ENCODE data around the gene PRIMPOL.
A peak's percentile ranks its signal among the peaks of the same experiment; 100 is the strongest.
"Not testable (repeated sequence)": the region's sequence is repeated elsewhere in the genome, so short reads cannot be mapped to it uniquely, and the experiment has no call there.

PRIMPOL gene

DNA sequence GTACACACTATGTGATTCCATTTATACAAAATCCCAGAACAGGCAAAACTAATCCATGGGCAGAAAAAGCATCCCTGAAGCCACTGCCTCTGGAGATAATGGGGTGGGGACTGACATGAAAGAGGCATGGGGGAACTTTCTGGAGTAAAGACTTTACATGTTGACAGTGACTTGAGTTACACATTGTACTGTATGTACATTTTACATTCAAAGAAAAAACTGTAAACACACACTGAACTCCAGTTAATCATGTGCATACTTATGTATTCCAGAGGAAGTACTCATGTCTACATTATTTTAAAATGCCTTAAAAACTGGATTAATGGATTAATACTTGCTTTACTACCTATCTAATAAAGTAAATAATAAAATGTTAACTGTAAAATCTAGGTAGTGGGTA is 62.8 kb downstream of the PRIMPOL start:
- no peak for DNase-seq (ENCODE audit: low read depth in 2 of 2)

- no peak for DNase-seq (ENCODE audit: low read depth in 2 of 2)
Observed at GRCh38 chr4:184713887-184714286, 64.3 kb downstream of the PRIMPOL start.

DNA sequence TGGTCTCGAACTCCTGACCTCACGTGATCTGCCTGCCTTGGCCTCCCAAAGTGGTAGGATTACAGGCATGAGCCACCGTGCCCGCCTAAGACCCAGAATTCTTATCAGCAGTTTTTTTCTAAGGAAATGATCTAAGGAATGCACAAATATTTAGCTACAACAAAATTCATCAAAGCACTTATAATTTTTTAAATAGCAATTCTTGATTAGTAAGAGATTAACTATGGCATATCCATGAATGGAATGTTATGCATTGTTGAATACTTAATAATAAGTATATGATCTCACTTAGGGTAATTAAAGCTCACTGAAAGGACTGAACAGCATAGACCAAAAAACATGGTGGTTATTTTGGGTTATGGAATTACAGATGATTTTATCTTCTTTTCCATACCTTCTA is 66.0 kb downstream of the PRIMPOL start:
- DNase-seq (ENCODE audit: low read depth in 2 of 2) = no peak

GRCh38 chr4:184719407-184719806 is 69.9 kb downstream of the PRIMPOL start:
- no peak for DNase-seq (ENCODE audit: low read depth in 2 of 2)

DNA sequence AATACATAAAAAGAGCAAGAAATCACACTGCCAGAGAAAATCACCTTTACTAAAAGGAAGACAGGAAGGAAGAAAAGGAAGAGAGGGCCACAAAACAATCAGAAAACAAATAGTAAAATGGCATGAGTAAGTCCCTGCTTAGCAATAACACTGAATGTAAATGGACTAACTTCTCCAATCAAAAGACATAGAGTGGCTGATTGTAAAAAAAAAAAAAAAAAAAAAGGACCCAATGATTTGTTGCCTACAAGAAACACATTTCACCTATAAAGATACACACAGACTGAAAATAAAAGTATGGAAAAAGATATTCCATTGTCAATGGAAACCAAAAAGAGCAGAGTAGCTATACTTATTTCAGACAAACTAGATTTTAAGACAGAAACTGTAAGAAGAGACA is 71.7 kb downstream of the PRIMPOL start:
- no peak for DNase-seq (ENCODE audit: low read depth in 2 of 2)

- no peak for DNase-seq (ENCODE audit: low read depth in 2 of 2)
Observed at GRCh38 chr4:184722798-184723197, 73.3 kb downstream of the PRIMPOL start.

- DNase-seq (ENCODE audit: low read depth in 2 of 2) = no peak
Observed at GRCh38 chr4:184727430-184727829, 77.9 kb downstream of the PRIMPOL start.

DNA sequence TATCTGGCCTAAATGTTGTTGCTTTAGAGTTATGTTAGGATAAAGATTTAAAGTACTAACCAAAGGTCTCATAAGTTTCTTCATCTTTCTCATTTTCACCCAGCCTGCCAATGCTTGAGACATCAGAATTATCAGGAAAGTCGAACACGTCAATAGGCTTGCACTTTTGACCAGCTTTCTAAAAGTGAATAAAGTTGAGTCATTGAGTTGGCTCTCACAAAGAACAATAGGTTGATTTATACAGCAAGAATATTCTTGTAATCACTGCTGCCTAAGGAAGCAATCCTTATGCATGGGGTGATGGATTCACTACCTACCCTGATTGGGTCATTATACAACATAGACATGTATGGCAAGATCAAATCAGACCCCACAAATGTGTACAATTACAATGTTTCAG is 79.3 kb downstream of the PRIMPOL start:
- no peak for DNase-seq (ENCODE audit: low read depth in 2 of 2)

GRCh38 chr4:184729946-184730345 is 80.4 kb downstream of the PRIMPOL start:
- no peak for DNase-seq (ENCODE audit: low read depth in 2 of 2)

GRCh38 chr4:184731056-184731455 is 81.5 kb downstream of the PRIMPOL start:
- DNase-seq (ENCODE audit: low read depth in 2 of 2) = no peak

DNA sequence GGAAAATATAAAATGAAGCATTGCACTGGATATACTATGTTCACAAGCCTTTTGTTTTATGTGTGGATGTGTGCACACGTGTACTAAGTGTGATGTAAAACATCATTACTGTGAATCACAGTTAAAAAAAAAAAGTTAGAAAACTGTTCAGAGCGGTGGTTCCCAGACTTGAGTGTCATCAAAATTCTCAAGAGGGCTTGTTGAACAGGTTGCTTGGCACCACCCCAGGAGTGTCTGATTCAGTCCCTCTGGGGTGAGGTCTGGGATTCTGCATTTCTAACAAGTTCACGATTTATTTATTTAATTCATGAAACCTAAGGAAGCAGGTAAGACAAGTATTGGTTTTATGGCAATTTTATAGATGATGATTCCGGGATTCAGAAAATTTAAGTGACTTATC is 82.6 kb downstream of the PRIMPOL start:
- DNase-seq (ENCODE audit: low read depth in 2 of 2) = no peak

DNA sequence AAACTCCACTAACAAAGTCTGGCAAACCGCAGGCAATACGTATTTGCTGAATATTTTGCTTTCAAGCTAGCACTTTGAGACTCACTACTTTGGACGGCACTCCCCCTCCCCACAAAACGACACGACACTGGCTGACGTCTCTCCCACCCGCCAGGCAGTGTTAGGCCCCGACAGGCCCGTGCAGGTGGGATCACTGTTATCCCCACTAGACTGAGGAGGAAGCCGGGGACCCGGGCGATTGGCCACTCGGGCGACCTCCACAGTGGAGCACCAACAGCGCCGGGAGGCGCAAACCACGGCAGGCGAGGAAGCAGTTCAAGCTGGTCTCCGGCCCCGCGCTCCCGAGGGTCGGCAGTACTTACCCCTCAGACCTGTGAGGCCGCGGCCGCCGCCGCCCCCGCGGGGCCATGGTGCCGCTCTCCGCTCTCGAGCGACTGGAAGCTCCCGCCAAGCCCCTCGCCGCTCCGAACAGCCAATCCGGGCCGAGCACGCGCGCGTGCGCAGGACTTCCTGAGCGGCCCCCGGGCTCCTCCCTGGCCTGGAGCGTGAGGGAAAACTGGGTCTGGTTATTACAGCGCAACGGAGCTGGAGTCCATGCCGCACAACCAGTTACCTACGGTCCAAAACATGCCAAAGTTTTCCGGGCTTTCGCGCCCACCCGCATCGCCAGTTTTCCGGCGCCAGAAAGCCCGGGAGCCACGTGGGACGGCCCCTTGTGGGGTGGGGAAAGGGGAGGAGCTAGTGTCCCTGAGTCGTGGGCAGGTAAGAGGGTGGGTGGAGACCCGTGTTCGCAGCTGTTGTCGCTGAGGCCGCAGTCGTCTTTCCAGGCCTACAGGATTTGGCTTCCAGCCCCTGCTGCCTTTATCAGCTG is 84.4 kb downstream of the PRIMPOL start, which contains the start of gene CENPU:
TSS of gene CENPU (minus strand) at position 443 of the 871 bp plus-strand sequence. CDS start at position 409, 34 bp downstream.
- DNase-seq (ENCODE audit: low read depth in 2 of 2) = peak; percentile 97 to 98

- DNase-seq (ENCODE audit: low read depth in 2 of 2) = no peak
Observed at GRCh38 chr4:184734758-184735157, 85.2 kb downstream of the PRIMPOL start.

GRCh38 chr4:184739575-184739974 is 90.0 kb downstream of the PRIMPOL start:
- DNase-seq (ENCODE audit: low read depth in 2 of 2) = not testable (repeated sequence)

DNA sequence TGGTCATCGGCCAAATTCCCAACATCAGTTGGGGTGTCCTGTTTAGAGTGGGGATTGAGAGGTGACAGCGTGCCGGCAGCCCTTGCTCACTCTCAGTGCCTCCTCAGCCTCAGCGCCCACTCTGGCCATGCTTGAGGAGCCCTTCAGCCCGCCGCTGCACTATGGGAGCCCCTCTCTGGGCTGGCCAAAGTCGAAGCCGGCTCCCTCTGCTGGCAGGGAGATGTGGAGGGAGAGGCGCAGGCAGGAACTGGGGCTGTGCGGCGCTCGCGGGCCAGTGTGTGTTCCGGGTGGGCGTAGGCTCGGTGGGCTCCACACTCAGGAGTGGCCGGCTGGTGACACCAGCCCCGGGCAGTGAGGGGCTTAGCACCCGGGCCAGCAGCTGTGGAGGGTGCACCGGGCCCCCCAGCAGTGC is 91.4 kb downstream of the PRIMPOL start:
- DNase-seq (ENCODE audit: low read depth in 2 of 2) = no peak

DNA sequence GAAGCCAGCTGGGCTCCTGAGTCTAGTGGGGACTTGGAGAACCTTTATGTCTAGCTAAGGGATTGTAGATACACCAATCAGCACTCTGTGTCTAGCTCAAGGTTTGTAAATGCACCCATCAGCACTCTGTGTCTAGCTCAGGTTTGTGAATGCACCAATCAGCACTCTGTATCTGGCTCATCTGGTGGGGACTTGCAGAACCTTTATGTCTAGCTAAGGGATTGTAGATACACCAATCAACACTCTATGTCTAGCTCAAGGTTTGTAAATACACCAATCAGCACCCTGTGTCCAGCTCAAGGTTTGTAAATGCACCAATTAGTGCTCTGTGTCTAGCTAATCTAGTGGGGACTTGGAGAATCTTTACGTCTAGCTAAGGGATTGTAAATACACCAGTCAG is 92.1 kb downstream of the PRIMPOL start:
- not testable (repeated sequence) for DNase-seq (ENCODE audit: low read depth in 2 of 2)

GRCh38 chr4:184743650-184744049 is 94.1 kb downstream of the PRIMPOL start:
- DNase-seq (ENCODE audit: low read depth in 2 of 2) = no peak

DNA sequence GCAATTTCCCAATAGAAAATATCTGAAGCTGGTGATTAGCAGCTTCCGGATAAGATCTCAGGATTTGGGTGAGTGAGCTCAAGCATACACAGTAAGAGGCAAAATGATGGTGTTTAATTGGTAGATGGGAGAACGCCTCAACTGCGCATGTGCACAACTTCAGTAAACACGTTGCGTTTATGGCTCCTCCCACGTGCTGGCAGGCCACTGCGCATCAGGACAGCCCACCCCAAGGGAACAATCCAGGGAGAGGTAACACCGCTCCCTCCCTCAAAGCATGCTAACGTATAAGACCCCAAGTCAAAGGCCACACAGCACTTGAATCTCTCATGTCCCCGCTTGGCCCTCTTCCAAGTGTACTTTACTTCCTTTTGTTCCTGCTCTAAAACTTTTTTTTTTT is 94.7 kb downstream of the PRIMPOL start:
- DNase-seq (ENCODE audit: low read depth in 2 of 2) = no peak
